HG03521 (cell line): Measurements from ENCODE around the gene PTPRM.
"Not testable (repeated sequence)": the region's sequence is repeated elsewhere in the genome, so short reads cannot be mapped to it uniquely, and the experiment has no call there.

Experiments
- ATAC-seq: cut with Tn5 transposase; IDR thresholded peaks from one replicate; pipeline ENCODE4 v1.9.1; 2021; ENCODE audit warnings: mild to moderate bottlenecking, moderate library complexity; ENCODE audit not compliant: unreplicated experiment

The PTPRM gene

DNA sequence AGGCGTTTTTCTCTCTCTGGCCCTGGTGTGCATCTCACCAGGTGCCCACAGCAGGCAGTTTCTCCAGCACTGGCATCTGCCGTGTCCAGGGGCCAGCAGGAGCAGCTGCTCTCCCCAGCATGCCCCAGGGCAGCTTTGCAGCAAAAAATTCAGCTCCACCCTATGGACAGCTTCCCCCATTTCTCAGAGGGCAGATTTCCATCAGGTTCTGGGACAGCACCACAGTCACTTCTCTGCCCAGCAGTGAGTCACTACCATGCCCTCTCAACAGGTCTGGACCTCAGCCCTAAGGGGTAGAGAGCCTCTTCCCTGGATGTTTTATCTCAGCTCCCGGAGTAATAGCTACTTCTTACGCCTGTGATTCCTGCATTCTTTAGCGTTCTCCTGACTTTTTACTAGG, 871.9 kb downstream of the PTPRM start:
- no peak for ATAC-seq

GRCh38 chr18:8443505-8443904, 876.4 kb downstream of the PTPRM start:
- ATAC-seq, result no peak

GRCh38 chr18:8446936-8447335, 879.8 kb downstream of the PTPRM start:
- ATAC-seq, result not testable (repeated sequence)

DNA sequence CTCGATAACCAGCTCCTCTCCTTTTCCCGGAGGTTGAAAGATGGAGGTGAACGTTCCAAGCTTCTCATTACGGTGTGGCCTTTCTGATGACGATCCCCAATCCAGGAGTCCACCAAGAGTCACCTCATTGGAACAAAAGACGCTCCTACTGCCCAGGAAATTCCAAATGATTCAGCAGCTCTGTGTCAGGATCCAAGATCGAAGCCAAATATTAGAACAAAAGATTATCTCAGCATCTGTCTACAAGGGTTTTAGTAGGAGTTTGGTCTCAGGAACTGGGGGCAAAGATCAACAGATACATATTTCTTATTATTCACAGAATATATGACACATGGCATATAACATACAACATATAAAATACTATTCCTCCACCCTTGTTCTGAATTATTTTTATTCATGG, 881.0 kb downstream of the PTPRM start:
- no peak for ATAC-seq

GRCh38 chr18:8450013-8450412, 882.9 kb downstream of the PTPRM start:
- ATAC-seq, result no peak

- ATAC-seq, result no peak
Observed at GRCh38 chr18:8450898-8451665, 884.0 kb downstream of the PTPRM start.

- no peak for ATAC-seq
Observed at GRCh38 chr18:8453528-8453927, 886.4 kb downstream of the PTPRM start.

DNA sequence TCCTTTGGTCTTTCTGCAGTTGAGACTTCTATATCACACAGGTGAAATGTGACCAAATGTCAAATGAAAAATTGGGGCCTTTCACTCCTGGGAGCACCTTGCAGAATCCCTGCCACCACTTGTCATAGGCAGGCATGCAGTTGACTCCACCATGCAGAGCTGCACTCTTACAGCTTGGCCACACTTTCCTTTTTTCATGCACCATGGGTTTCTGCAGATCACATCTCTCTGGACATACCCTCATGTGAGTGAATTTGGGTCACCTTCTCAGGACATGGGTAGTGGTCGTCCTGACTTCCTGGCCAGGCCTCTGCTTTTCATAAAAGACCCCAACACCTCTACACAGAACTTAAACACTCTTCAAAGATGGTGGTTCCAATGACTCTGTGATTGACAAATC, 887.0 kb downstream of the PTPRM start:
- no peak for ATAC-seq

DNA sequence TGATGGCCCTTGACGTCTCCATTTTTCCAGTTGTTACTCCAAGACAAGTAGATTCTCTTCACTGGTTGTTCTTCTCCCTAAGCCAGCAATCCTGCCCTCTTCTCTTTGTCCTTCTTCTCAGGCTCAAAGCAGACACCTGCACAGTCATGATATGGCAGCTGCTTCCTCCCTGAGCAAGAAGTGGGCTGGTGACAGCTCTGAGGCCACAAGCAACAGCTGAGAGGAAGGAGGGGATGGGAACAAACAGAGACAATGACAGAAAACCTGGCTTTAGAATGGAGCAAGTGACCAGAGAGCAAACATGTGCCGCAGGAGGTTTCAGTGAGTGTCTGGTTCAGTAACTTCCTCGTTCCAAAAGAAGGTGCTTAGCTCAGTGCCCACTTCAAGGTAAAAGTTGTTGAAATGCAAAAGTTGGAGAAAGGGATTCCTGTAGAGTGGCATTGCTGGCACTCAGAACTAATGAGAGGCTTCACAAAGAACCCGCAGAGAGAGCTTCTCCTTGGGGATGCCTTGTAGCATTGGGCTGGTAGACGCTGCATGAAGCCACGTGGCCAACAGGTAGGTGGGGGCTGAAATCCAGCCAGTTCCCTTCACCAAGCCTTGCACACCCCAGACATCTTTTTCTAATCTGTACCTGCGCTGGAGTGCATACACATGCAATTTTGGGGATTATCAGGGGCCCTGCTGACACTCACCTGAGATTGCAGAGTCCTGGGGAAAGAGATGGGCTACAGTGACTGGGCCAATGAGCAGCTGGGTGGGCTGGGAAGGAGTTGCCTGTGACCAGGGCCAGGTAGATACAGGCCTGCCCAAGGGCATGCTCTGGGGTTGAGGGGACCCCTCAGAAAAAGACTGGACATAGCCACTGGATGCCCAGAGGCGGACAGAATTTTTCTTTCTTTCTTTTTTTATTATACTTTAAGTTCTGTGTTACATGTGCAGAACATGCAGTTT, 888.8 kb downstream of the PTPRM start:
- ATAC-seq, result no peak
